NCI-H2171 (cell line): ENCODE measurements around the gene IFNL1.
A peak's percentile ranks its signal among the peaks of the same experiment; 100 is the strongest.
"Not testable (repeated sequence)": the region's sequence is repeated elsewhere in the genome, so short reads cannot be mapped to it uniquely, and the experiment has no call there.

Source experiments
- DNase-seq: peaks from one replicate; lab custom pipeline; 2025; lab: John Stamatoyannopoulos, UW

Gene IFNL1

GRCh38 chr19:39296055-39296645 is at the start of gene IFNL1:
IFNL1 (plus strand) TSS chr19:39296407; CDS start chr19:39296422, 15 bp downstream.
- no peak for DNase-seq

GRCh38 chr19:39246951-39247669 is 49.1 kb upstream of the IFNL1 start:
- no peak for DNase-seq

- no peak for DNase-seq
These were observed 48.2 kb upstream of the IFNL1 start for GRCh38 chr19:39247701-39248664.

- no peak for DNase-seq
These were observed 47.4 kb upstream of the IFNL1 start, which contains the start of gene IFNL4 for GRCh38 chr19:39248806-39249205. IFNL4 (minus strand) TSS chr19:39248856.

GRCh38 chr19:39251081-39251480 is 45.1 kb upstream of the IFNL1 start:
- DNase-seq: no peak

- no peak for DNase-seq
These were observed 44.4 kb upstream of the IFNL1 start for GRCh38 chr19:39251846-39252245.

- DNase-seq: no peak
These were observed 43.7 kb upstream of the IFNL1 start for GRCh38 chr19:39252458-39252857.

GRCh38 chr19:39253374-39254149 is 42.6 kb upstream of the IFNL1 start:
- no peak for DNase-seq

GRCh38 chr19:39254531-39255345 is 41.5 kb upstream of the IFNL1 start:
- DNase-seq: no peak

GRCh38 chr19:39257227-39257626 is 39.0 kb upstream of the IFNL1 start:
- DNase-seq: no peak

- DNase-seq: no peak
These were observed 34.5 kb upstream of the IFNL1 start for GRCh38 chr19:39261704-39262103.

GRCh38 chr19:39262496-39262895 is 33.7 kb upstream of the IFNL1 start:
- no peak for DNase-seq

GRCh38 chr19:39263912-39264305 is 32.3 kb upstream of the IFNL1 start:
- no peak for DNase-seq

- no peak for DNase-seq
These were observed 31.6 kb upstream of the IFNL1 start for GRCh38 chr19:39264306-39265290.

- DNase-seq: no peak
These were observed 30.8 kb upstream of the IFNL1 start for GRCh38 chr19:39265321-39265916.

- DNase-seq: peak; percentile 63
These were observed 28.1 kb upstream of the IFNL1 start, which contains the start of gene IFNL2 for GRCh38 chr19:39268085-39268484. IFNL2 (plus strand) TSS chr19:39268396; CDS start chr19:39268569, 173 bp downstream.

- DNase-seq: not testable (repeated sequence)
These were observed 27.5 kb upstream of the IFNL1 start for GRCh38 chr19:39268531-39269223.

- DNase-seq: not testable (repeated sequence)
These were observed 26.8 kb upstream of the IFNL1 start for GRCh38 chr19:39269369-39269768.
